NCI-H2196 treated with DMSO at 0.1 percent for 48 hours (cell line): Measurements from ENCODE around the gene SLC15A3.
"Not testable (repeated sequence)": the region's sequence is repeated elsewhere in the genome, so short reads cannot be mapped to it uniquely, and the experiment has no call there.

ENCODE experiments used
- DNase-seq: peaks from one replicate; lab custom pipeline; 2025; ENCODE audit not compliant: unreplicated experiment; lab: John Stamatoyannopoulos, UW

Gene SLC15A3

DNA sequence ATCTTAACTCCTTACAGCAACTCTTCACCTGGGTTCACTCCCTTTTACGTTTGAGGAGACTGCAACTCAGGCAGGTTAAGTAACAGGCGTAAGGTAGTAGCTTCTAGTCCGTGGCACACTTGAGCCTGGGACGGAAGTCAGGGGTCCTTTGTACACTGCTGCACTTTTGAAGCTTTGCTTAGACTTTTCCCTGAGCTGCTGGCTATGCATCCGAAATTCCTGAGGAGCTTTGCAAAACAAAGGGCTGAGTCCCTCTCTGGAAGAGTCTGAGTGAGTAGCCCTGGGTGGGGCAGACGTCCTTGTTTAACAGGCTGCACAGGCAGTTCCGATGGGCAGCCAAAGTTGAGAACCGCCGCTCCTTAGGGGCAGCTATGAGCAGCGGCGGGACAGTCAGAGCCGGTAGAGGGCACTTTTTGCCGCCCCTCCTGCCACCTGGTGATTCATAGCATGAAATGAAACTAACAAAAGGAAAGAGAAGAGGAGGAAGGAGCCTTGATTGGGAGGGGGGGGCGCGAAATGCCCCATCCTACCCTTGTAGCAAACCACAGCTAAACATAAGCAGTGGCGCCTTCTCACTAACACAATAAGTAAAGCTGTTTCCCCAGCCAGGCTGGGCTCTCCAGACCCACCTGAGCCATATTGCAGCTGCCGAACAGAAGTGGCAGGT, 36.6 kb downstream of the SLC15A3 start:
- DNase-seq = no peak

DNA sequence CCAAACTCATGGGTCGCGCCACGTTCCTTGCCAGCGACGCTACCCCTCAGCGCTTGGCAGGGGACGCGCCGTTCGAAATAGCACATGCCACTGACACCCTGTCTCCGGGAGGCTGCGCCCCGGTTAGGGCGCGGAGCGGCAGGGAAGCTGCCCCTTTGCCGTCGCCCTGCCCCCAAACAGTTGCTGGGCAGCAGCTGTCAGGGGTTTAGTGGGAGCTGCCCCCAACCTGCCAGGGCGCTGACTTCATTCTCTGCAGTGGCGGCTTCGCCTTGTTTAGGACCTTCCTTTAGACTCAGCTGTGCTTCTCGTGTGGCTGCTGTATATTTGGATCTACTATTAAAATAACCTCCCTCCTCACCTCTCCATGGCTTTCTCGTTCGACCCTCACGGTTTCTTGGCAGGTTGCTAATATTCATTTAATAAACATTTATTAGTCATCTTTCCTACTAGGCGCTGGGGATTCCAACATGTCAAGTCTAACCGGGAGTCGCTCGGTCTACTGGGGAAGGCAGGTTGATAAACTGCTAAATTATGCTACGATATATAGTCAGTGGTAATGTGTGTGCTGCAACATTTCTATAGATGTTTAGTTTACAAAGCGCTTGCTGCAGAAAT, 37.2 kb downstream of the SLC15A3 start:
- no peak for DNase-seq

DNA sequence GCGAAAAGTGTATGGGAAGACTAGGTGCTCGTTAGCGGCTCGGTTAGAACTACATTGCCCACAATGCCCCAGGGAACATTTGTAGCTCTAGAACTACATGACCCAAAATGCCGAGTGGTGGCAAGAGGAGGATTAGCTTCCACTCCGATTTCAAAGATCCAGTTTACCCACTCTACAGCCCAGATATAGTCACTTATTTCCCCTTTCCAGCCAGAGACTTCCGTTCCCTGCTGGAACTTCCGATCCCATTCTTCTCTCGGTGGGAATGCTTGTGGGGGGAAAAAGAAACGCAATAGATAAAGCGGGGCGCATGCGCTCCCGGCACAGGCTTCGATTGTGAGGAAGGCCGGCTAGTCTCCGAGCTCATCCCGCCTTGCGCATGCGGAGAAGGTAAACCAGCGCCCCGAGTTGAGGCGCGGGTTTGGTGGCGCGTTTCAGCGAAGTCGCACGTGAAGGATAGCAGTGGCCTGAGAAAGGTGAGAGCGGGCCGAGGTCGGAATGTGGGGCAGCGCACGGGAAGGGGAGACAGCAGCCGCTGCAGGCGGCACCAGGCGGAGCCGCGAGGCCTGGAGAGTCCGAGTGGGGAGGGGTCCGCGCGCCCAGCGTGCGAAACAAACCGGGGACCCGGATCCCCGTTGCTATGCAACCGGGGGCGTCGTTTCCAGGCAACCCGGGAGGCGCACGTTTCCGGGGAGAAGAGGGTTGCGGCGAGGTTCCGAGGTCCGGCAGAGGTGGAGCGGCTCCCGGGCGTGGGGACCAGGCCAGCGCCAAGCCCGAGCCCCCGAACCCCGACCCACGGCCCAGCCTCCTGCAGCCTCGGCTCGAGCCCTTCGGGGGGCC, 38.0 kb downstream of the SLC15A3 start, which contains the start of gene TMEM109:
TMEM109 (plus strand) TSS at position 366 of the 840 bp plus-strand sequence. CDS start 5,536 bp downstream, outside the sequence.
- DNase-seq = peak; percentile 88

DNA sequence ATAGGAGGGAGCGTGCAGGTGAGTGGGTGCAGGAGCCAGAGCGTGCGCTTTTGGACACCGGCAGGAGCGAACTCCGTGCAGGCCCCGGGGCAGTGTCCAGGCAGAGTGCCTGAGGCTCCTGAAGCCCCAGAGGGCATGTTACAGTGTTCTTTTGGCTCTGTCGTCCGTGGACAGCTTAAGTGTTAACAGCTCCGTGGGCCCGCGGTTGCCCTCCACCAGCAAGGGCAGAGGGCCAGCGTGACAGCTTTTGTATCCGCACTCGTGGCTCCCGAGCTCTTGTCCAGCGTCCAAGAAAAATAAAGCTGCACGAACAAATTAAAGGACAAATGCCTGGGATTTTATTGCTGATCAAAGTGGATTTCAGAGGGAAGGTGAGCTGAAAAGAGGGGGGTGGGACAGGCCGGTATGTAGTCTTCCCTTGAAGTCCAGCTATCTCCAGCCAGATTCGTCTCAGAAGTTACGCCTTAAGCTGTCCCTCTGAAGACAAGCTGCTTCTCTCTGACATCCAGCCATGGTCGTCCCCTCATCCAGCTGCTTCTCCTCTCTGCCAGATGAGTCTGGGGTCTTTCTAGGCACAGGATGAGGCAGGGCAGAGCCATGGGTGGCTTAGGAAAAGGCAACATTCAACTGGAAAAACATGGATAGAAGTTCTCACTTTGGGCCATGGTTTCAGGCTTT, 39.0 kb downstream of the SLC15A3 start:
- DNase-seq = no peak

DNA sequence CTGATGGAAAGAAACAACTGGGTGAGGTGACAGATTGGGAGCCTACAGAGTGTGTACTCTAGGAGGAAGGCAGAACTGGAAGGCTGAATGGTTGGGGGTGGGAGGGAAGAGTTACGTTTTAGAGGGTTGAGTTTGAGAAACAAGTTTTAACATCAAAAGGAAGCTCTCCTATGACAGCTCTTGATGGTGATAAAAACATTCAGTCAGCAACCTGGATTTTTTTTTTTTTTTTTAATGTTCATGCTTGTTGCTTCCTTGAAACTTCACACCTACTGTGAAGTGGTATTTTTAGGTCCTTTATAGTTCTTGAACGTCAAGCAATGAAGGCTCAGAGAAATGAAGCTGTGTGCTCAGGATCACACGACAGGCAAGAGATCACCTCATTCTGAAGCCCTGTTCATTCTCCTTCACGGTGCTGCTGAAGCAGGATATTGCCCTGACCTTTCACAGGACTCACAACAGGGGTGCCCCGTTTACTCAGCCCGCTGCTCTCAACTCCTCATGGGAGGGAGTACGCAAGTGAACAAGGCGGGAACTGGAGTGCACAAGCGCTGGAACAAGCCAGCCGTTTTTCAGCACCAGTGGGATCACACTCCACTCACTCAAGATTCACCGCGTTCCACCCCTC, 39.6 kb downstream of the SLC15A3 start:
- no peak for DNase-seq

DNA sequence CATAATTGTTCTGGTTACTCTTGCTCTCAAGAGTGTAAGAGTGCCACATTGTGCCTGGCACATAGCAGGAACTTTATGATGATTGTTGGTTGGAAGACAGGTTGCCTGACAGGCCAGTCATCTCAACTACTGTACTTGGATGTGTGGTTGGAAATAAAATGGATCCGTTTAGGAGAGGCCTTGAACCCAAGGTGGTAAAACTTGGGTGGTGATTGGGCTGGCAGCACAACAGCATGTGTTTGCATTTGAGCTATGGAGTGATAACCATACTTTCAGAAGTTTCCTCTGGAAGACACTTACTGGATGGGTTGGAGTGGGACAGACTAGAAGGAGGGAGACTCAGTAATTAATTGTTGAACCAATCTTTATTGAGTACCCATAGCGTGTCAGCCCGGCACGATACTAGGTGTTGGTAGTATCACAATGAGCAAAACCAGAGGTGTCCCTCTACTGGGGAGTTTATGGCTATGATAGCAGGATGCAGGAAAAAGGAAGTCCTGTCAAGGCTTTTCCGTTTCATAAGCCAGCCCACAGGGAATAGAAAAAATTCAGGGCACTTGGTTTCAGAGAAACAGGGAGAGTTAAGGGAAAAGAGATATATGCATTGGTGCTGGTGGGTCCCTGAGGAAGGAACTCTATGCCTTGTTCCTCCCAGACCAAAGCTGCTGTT, 41.1 kb downstream of the SLC15A3 start:
- no peak for DNase-seq

DNA sequence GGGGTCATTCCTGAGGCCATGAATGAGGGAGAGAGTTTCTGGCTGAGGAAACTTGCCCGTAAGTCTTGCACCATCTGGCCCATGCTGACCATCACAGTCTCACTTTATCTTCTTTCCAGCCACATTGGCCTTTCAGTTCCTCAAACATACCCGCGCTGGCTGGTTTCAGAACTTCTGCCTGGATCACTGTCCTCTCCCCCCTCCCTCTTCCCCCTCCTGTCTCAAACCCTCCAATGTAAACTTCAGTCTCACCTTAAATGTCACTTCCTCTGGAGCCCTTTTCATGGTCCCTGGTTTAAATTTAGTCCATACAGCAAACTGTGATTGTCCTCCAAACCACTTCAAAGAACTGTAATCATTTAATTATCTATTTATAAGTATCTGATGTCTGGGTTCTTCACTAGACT, 41.7 kb downstream of the SLC15A3 start:
- DNase-seq = no peak

DNA sequence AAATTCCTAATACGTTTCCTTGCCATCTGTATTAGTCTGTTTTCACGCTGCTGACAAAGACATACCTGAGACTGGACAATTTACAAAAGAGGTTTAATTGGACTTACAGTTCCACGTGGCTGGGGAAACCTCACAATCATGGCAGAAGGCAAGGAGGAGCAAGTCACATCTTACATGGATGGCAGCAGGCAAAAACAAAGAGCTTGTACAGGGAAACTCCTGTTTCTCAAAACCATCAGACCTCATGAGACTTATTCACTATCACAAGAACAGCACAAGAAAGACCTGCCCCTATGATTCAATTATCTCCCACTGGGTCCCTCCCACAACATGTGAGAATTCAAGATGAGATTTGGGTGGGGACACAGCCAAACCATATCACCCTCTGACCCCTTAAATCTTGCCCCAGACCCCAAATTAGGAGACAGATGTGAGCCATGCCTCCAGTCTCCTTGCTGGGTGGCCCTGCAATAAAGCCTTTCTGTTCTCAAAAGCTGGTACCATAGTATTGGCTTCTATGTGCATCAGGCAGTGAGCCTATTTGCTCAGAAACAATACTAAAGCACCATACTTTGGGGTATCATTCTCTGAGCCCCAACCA, 42.2 kb downstream of the SLC15A3 start:
- DNase-seq = not testable (repeated sequence)

DNA sequence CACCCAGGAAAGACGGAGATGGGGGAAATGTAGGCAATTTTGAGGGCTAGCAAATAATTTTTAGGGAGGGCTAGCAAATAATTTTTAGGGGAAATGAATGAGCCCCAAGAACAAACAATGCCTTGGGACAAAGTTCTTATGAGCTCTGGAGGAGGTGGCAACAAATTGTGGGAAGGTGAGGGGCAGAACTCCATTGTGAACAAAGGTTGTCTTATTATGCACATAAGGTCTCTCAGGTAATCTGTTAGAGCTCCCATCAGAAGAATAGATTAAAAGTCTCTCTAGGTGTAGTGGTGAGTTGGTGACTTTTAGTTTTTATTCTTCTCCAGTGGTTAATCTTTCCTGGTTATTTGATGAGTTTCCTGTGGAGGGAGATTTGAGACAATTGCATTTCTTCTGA, 43.2 kb downstream of the SLC15A3 start:
- no peak for DNase-seq

DNA sequence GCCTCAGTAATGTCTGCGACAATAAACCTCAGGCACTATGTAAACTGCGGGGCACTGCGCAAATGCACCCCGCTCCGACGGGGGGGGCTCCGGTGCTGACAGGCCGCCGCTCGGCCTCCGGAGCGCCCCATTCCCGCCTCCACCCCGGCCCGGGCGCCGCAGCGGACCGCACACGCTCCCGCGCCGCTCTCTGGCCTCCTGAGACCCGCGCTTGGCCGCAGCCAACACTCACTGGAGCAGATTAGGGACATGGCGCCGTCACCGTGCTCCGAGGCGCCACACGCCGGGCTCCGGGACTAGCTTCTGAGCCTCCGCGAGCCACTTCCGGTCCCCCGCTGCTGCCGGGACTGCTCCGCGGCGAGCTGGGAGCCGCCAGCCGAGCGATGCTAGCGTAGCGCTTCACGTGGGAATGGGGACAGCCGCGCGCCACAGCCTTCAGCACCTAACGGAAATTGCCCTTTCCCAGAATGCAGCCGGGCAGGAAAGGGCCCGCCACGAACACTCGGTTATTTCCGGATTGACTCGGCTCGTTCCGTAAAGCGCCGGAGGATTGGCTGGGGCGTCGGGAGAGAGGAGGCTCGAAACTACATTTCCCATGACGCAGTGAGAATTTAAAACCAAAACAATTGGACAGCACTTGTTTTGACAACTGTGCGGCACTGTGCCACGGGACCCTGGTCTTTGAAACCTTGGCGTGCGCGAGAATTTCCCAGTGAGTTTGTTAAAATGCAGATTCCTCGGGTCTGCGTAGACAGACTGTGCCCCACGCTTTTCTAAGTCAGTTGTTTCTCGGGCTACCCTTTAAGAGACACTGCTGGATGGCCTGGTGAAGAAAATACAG, 45.6 kb downstream of the SLC15A3 start, which contains the start of gene PRPF19:
PRPF19 (minus strand) TSS at position 454 of the 841 bp plus-strand sequence; CDS start at position 251, 203 bp downstream.
- peak; percentile 90 for DNase-seq

DNA sequence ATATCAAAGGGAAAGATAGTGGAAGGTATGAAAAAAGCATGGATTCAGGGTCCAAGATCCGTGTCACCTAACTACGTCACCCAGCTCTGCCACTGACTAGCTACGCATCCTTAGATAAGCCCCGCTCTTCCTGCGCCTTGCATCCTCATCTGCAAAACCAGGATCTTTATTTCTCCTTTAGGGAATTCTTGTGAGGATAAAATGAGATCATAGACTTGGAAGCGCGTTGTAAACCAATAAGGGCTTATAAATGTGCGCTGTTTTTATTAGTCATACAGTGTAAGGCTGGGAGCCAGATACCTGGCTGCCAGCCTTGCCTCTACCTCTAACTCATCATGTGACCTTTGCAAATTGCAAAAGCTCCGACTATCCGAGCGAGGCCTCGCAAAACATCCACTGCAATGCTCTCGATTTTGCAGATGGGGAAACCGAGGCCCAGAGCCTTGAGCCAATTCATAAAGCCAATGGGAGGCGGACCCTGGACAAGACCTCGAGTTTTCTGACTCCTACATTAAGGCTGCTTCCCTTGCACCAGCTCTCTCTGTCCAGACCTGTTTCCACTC, 46.3 kb downstream of the SLC15A3 start:
- no peak for DNase-seq

DNA sequence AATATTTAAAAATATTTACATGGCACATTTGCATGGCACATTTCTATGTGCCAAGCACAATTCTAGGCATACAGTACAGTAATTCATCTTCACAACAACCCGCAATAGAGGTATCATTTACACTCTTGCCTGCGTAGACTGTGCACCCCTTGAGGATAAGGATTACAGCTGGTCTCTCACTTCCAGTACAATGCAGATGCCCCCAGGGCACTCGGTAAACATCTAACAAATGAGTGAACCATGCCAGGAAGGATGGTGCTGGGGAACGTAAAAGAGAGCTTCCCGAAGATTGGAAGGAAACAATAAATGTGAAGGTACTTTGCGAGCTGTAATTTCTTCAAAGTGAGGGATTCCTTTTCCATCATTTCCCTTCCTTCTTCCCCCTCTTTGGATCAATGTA, 46.9 kb downstream of the SLC15A3 start:
- no peak for DNase-seq

DNA sequence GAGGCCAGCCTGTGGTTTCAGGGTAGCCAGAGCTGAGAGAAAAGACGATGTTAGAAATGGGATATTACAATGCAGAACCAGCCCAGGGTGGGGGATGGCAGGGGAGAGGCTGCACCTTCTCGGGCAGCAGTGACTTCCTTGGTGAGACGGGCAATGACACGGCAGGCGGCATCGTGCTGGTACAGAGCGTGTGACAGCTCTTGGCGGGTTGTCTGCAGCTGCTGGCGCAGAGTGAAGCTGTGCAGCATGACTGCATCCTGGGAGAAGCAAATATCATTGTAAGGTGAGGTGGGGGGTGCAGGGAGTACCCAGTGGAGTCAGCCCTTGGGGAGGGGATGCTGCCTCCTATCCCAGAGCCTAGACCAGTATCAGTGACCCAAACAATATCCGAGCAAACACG, 49.4 kb downstream of the SLC15A3 start:
- no peak for DNase-seq

DNA sequence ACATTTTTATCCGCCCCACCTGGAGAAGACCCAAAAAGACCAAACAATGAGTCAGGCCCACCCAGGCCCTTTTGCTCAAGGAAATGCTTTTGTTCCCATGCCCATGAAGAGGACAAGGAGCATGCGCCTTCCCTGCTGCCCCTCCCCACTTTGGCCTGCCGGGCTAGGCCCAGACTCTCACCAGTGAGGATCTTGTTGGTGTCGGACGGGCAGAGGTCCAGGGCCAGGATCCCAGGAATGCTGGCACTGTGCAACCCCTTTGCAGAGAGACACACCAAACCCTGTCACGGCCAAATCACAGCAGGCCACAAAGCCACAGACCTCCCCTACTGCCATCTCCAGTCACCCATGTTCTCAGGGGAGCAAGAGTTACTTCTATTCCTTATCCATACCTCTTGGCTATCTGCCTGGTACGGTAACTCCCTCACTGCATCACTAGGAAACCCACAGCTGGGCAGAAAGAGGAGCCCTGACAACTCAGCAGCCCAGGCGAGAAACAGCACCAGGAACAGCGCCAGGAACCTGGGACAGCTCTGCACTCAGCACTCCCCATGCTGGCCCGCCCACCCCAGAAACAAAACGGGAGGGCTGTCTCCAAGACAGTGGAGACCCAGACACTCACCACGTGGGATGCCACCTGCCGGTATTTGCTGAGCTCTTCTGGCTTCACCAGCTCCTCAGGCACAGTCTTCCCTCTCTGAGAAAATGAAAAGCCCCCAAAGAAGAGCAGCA, 51.1 kb downstream of the SLC15A3 start:
- no peak for DNase-seq

DNA sequence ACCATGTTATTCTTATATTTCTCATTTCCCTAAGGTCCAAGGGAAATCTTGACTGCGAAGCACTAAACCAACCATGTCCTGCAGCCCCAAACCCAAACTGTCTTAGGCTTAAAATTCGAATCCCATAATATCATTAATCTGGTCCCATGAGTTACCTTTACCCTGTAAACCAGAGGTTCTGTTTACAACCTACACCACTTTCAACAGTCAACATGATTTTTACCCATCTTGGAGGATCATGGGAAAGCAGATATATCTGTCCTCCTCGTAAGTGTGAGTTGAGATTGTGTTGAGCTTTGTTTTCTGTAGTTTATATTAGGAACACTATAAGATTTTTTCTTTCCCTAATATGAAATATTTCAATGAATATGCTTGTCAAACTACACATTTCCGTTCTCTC, 52.0 kb downstream of the SLC15A3 start:
- DNase-seq = no peak

DNA sequence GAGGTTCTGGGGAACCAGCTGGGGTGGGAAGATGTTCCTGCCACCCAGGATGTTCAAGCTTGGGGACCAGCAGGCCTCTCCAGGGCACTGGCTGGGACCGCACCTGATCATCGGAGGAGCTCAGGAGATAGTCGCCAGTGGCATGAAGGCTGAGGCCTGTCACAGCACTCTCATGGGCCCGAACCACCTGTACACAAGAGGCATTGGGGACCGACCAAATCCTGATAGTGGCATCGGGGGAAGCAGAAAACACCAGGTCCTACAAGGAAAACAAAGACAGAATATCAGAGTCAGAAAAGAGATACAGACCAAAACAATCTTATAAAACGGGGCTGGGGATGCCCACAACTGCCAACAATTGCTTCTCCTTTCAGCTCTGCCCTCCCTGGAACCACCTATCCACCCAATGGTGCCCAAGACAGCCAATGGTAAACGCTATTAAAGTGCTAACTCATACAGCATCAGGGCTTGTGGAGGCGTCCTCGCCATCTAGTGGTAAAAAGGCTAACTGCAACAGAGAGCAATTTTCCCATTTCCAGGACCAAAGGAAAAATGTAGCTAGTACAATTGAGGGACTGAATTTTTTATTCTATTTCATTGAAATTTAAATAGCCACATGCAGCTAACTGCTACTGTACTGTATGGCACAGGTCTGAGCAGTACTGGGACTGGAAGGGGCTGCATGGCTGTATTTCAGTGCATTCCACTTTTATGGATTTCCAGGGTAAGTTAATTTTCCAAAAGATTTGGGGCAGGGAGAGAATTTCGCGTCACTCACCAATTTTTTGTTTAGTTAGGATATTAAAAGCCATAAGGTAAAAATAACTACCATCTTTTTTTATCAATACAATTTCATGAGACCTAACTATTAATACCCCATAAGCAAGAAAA, 52.7 kb downstream of the SLC15A3 start:
- DNase-seq = peak; percentile 40

DNA sequence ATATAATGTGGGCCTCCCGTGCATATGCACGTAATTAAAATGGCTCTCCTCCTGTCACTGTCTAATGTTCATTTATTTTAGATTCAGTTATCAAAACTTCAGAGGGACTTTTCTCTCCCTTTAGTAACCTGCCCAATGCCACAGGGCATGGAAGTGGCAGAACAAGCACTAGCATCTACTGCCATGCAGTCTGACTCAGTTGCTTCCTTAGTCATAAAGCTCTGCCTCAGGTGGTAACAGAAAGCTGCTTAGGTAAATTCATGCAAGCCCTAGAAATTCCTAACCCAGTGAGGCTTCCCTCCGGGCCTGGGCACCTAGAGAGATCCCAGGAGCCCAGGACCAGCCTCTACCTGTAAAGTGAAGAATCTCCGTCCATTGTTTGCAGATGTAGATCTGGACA, 54.5 kb downstream of the SLC15A3 start:
- DNase-seq = no peak
